ENCODE measurements around the gene MEIOB. TPM values are rescaled to one million over a fixed set of nuclear protein-coding genes. Genes with fewer than 3 reads are reported as not detected.
"Not testable (repeated sequence)": the region's sequence is repeated elsewhere in the genome, so short reads cannot be mapped to it uniquely, and the experiment has no call there.

Gene MEIOB
- total RNA-seq: under 1 TPM in 2 of 6 experiments, not detected in 4; 0.39 to 0.40 TPM
- long read RNA-seq: 0 reads

- H3K27ac ChIP-seq: peak within 1 kb of the TSS in 2 of 3 donors; percentile 61 to 72
- intact Hi-C loops (cut with DNase I): no loop called here
- no peaks in the 10 kb centered on the region for H3K27me3 ChIP-seq
- peaks cover 0 to 37% (median 18%) of the 10 kb centered on the region in 4 donors for H3K4me1 ChIP-seq
- no peak for DNase-seq
- no peaks in the 10 kb centered on the region for H3K9me3 ChIP-seq
- ATAC-seq: peak in 3 of 4 donors; percentile 9 to 25 (median 13)
- peak within 1 kb of the TSS in 1 of 3 donors; percentile 33 for H3K4me3 ChIP-seq
- 17% methylated on average over 11 of the region's 68 CpGs for WGBS (ENCODE audit: insufficient coverage, low coverage, low lambda C conversion rate, missing lambda C conversion rate)
- TF ChIP-seq CTCF (IDR thresholded peaks at IDR 0.05) (no peak), POLR2A (IDR thresholded peaks at IDR 0.05) (no peak)
- H3K36me3 ChIP-seq: no peaks in the 10 kb centered on the region
Observed at GRCh38 chr16:1871974-1872635, at the start of gene MEIOB. MEIOB (minus strand) TSS chr16:1872164; CDS start chr16:1868175, 3,989 bp downstream.

- Histone ChIP-seq H3K27me3 (peaks cover 0 to 8% of the 10 kb centered on the region in 2 donors), H3K36me3 (no peaks in the 10 kb centered on the region), H3K27ac (no peak overlapping the region), H3K4me3 (no peak overlapping the region), H3K4me1 (no peaks in the 10 kb centered on the region), H3K9me3 (no peaks in the 10 kb centered on the region)
- intact Hi-C loops (cut with DNase I): no loop called here
- 16% methylated on average over 13 of the region's 15 CpGs for WGBS (ENCODE audit: insufficient coverage, low coverage, low lambda C conversion rate, missing lambda C conversion rate)
- no peak for DNase-seq
- ATAC-seq: peak; percentile 35 to 69 (median 48)
- TF ChIP-seq POLR2A (IDR thresholded peaks at IDR 0.05) (no peak), CTCF (IDR thresholded peaks at IDR 0.05) (no peak)
Observed at GRCh38 chr16:1920727-1921171, 48.8 kb upstream of the MEIOB start.

GRCh38 chr16:1920122-1920521 is 48.2 kb upstream of the MEIOB start:
- H3K4me3 ChIP-seq; H3K27me3 ChIP-seq; H3K36me3 ChIP-seq; H3K9me3 ChIP-seq; intact Hi-C loops (cut with DNase I); ATAC-seq; H3K27ac ChIP-seq; DNase-seq; H3K4me1 ChIP-seq: not testable (repeated sequence)
- WGBS (ENCODE audit: insufficient coverage, low coverage, low lambda C conversion rate, missing lambda C conversion rate): 37% methylated on average over 9 of the region's 21 CpGs

GRCh38 chr16:1919327-1919998 is 47.5 kb upstream of the MEIOB start:
- H3K27ac ChIP-seq: no peak overlapping the region
- no peaks in the 10 kb centered on the region for H3K36me3 ChIP-seq
- H3K4me1 ChIP-seq: no peaks in the 10 kb centered on the region
- no peak overlapping the region for H3K4me3 ChIP-seq
- no peak for ATAC-seq
- no peak for DNase-seq
- WGBS (ENCODE audit: insufficient coverage, low coverage, low lambda C conversion rate, missing lambda C conversion rate): no CpG with 5 or more reads among the region's 30 CpGs
- intact Hi-C loops (cut with DNase I): no loop called here
- H3K9me3 ChIP-seq: no peaks in the 10 kb centered on the region
- TF ChIP-seq POLR2A (IDR thresholded peaks at IDR 0.05): no peak
- TF ChIP-seq CTCF (IDR thresholded peaks at IDR 0.05): no peak
- peaks cover 0 to 8% of the 10 kb centered on the region in 2 donors for H3K27me3 ChIP-seq

Measured in right lobe of liver (tissue), 6 donors.